ENCODE results near the gene TNS3. TPM values are rescaled to one million over a fixed set of nuclear protein-coding genes. Genes with fewer than 3 reads are reported as not detected.

Gene TNS3
- total RNA-seq, 1 experiment from 2014 or later: 9.5 TPM

DNA sequence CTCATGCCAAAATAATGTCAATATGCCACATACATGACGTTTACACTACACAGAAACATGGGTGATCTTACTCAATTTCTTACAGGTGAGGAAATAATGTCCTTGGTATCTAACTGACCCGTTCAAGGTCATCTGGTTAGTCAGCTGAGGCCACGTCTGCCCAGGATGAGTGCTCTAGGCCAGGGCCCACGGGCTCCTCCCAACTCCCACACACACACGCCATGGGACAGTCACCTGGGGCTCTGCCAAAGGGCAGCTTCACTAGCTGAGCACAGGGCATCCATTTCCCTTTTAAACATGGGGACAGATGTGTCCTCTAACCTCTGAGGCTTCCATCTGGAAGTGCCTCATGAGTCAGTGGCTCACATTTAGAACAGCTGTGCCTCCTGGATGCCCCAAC, 123.9 kb downstream of the TNS3 start:
- H3K56ac ChIP-seq (ENCODE audit: insufficient read length, low read depth, low read length): no peak overlapping the region
- Mint-ChIP-seq H3K27me3 (ENCODE audit: low read depth) (peaks cover 32% of the 10 kb centered on the region), H3K9me3 (no peaks in the 10 kb centered on the region), H3K36me3 (ENCODE audit: insufficient read depth in 1 of 3, low read depth in 3 of 3) (no peaks in the 10 kb centered on the region), H3K4me1 (peaks cover 14 to 35% of the 10 kb centered on the region in 2 experiments), H3K27ac (no peak overlapping the region), H3K4me3 (no peak overlapping the region)
- no CpG with 5 or more reads among the region's 5 CpGs for WGBS (ENCODE audit: extremely low coverage, insufficient read length, low lambda C conversion rate)
- no peaks in the 10 kb centered on the region for H3K23me2 ChIP-seq (ENCODE audit: insufficient read length, low read depth, low read length, poor library complexity, severe bottlenecking)
- H3K4me1 ChIP-seq (ENCODE audit: insufficient read depth, low read length): no peaks in the 10 kb centered on the region
- no peak overlapping the region for H2BK20ac ChIP-seq (ENCODE audit: low read depth, low read length, poor library complexity, severe bottlenecking)
- H3K9ac ChIP-seq (ENCODE audit: extremely low read depth, insufficient read length, low read length): no peak overlapping the region
- no peak overlapping the region for H3T11ph ChIP-seq (ENCODE audit: low read length)
- H3K27ac ChIP-seq (ENCODE audit: insufficient read length, low read depth, low read length): no peak overlapping the region
- no peaks in the 10 kb centered on the region for H3K9me3 ChIP-seq (ENCODE audit: control insufficient read depth, low read depth, low read length)
- no peak overlapping the region for H3K4ac ChIP-seq (ENCODE audit: low read depth, low read length)
- no peaks in the 10 kb centered on the region for H3K27me3 ChIP-seq (ENCODE audit: insufficient read depth, low read length)
- no peak overlapping the region for H3K23ac ChIP-seq (ENCODE audit: insufficient read length, low read depth, low read length)
- DNase-seq: no peak
- H2AFZ ChIP-seq (ENCODE audit: low read length): no peak overlapping the region
- H4K5ac ChIP-seq (ENCODE audit: insufficient read length, low read depth, low read length): no peak overlapping the region
- no peak overlapping the region for H4K8ac ChIP-seq (replicated peaks; ENCODE audit: insufficient read length, low read depth, low read length)
- no peak overlapping the region for H3K4me2 ChIP-seq (ENCODE audit: insufficient read depth, insufficient read length, low read length)
- H4K91ac ChIP-seq (ENCODE audit: insufficient read length, low read depth, low read length): no peak overlapping the region
- H2BK120ac ChIP-seq (ENCODE audit: low read depth, low read length, poor library complexity, severe bottlenecking): no peak overlapping the region
- H2BK15ac ChIP-seq (ENCODE audit: low read depth, low read length): no peak overlapping the region
- no peak overlapping the region for H2AK5ac ChIP-seq (ENCODE audit: insufficient read length, low read length)
- no peak overlapping the region for H2BK5ac ChIP-seq (ENCODE audit: insufficient read length, low read length)
- no peak overlapping the region for H2BK12ac ChIP-seq (ENCODE audit: insufficient read length, low read depth, low read length)
- H3K18ac ChIP-seq (ENCODE audit: insufficient read length, low read depth, low read length): no peak overlapping the region
- H3K79me2 ChIP-seq (ENCODE audit: insufficient read depth, low read length): no peaks in the 10 kb centered on the region
- H4K20me1 ChIP-seq (ENCODE audit: control insufficient read depth, insufficient read depth, insufficient read length): no peaks in the 10 kb centered on the region
- TF ChIP-seq, protein P1, sequence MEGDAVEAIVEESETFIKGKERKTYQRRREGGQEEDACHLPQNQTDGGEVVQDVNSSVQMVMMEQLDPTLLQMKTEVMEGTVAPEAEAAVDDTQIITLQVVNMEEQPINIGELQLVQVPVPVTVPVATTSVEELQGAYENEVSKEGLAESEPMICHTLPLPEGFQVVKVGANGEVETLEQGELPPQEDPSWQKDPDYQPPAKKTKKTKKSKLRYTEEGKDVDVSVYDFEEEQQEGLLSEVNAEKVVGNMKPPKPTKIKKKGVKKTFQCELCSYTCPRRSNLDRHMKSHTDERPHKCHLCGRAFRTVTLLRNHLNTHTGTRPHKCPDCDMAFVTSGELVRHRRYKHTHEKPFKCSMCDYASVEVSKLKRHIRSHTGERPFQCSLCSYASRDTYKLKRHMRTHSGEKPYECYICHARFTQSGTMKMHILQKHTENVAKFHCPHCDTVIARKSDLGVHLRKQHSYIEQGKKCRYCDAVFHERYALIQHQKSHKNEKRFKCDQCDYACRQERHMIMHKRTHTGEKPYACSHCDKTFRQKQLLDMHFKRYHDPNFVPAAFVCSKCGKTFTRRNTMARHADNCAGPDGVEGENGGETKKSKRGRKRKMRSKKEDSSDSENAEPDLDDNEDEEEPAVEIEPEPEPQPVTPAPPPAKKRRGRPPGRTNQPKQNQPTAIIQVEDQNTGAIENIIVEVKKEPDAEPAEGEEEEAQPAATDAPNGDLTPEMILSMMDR (conservative IDR thresholded peaks at IDR 0.05): no peak
- no peak overlapping the region for H3K14ac ChIP-seq (ENCODE audit: insufficient read depth, low read length)
- no peaks in the 10 kb centered on the region for H3K79me1 ChIP-seq (ENCODE audit: insufficient read depth, low read depth, low read length, poor library complexity, severe bottlenecking)
